Measurements from ENCODE around the gene SIGLECL1.
A peak's percentile ranks its signal among the peaks of the same experiment; 100 is the strongest.

SIGLECL1 gene

GRCh38 chr19:51252306-51253079 is 1.6 kb downstream of the SIGLECL1 start:
- DNase-seq (ENCODE audit: low read depth): no peak

- no peak for DNase-seq (ENCODE audit: low read depth)
Measured at GRCh38 chr19:51253088-51253806, 2.4 kb downstream of the SIGLECL1 start.

- no peak for DNase-seq (ENCODE audit: low read depth)
Measured at GRCh38 chr19:51256155-51256625, 5.3 kb downstream of the SIGLECL1 start.

GRCh38 chr19:51257471-51257870 is 6.6 kb downstream of the SIGLECL1 start:
- DNase-seq (ENCODE audit: low read depth): no peak

- DNase-seq (ENCODE audit: low read depth): no peak
Measured at GRCh38 chr19:51258165-51259160, 7.6 kb downstream of the SIGLECL1 start.

GRCh38 chr19:51259348-51260245 is 8.7 kb downstream of the SIGLECL1 start:
- no peak for DNase-seq (ENCODE audit: low read depth)

- no peak for DNase-seq (ENCODE audit: low read depth)
Measured at GRCh38 chr19:51263808-51264207, 12.9 kb downstream of the SIGLECL1 start.

GRCh38 chr19:51271067-51271466 is 20.2 kb downstream of the SIGLECL1 start:
- DNase-seq (ENCODE audit: low read depth): no peak

- DNase-seq (ENCODE audit: low read depth): peak; percentile 10
Measured at GRCh38 chr19:51272183-51272810, 21.4 kb downstream of the SIGLECL1 start.

GRCh38 chr19:51274049-51274770 is 23.3 kb downstream of the SIGLECL1 start:
- DNase-seq (ENCODE audit: low read depth): no peak

GRCh38 chr19:51277112-51277511 is 26.2 kb downstream of the SIGLECL1 start:
- DNase-seq (ENCODE audit: low read depth): no peak

GRCh38 chr19:51282335-51282734 is 31.5 kb downstream of the SIGLECL1 start:
- no peak for DNase-seq (ENCODE audit: low read depth)

GRCh38 chr19:51285682-51286081 is 34.8 kb downstream of the SIGLECL1 start:
- no peak for DNase-seq (ENCODE audit: low read depth)

GRCh38 chr19:51289635-51290034 is 38.8 kb downstream of the SIGLECL1 start:
- no peak for DNase-seq (ENCODE audit: low read depth)

- DNase-seq (ENCODE audit: low read depth): no peak
Measured at GRCh38 chr19:51292971-51293370, 42.1 kb downstream of the SIGLECL1 start.

- no peak for DNase-seq (ENCODE audit: low read depth)
Measured at GRCh38 chr19:51293571-51294210, 42.8 kb downstream of the SIGLECL1 start.

- DNase-seq (ENCODE audit: low read depth): no peak
Measured at GRCh38 chr19:51294211-51294976, 43.5 kb downstream of the SIGLECL1 start.

- DNase-seq (ENCODE audit: low read depth): no peak
Measured at GRCh38 chr19:51294977-51295375, 44.1 kb downstream of the SIGLECL1 start.

Measured in activated T-helper 1 cell treated with Interleukin-2 at 50 U/mL for 16 hours (primary cell).